Suprapubic skin (tissue), 4 donors: Measurements from ENCODE around the gene INTS6. TPM values are rescaled to one million over a fixed set of nuclear protein-coding genes. Genes with fewer than 3 reads are reported as not detected.

ENCODE experiments used
- DNase-seq, 2 donors: peaks; one replicate each; pipeline ENCODE4 v3.0.0-alpha.2; 2019; ENCODE audit warnings: low spot score in 2 of 2
- H3K27ac ChIP-seq: fragments of 200-600 bp; sonication (generic); one replicate; pipeline ENCODE4 v1.5.1; 2019
- H3K27me3 ChIP-seq: fragments of 200-600 bp; sonication (generic); one replicate; pipeline ENCODE4 v1.5.1; 2019
- H3K36me3 ChIP-seq: fragments of 200-600 bp; sonication (generic); one replicate; pipeline ENCODE4 v1.5.1; 2019
- H3K4me1 ChIP-seq: fragments of 200-600 bp; sonication (generic); one replicate; pipeline ENCODE4 v1.5.1; 2019
- H3K4me3 ChIP-seq: fragments of 200-600 bp; sonication (generic); one replicate; pipeline ENCODE4 v1.5.1; 2019; ENCODE audit warnings: mild to moderate bottlenecking
- H3K9me3 ChIP-seq: fragments of 200-600 bp; sonication (generic); one replicate; pipeline ENCODE4 v1.5.1; 2019
- CTCF ChIP-seq, 2 donors: fragments of 200-600 bp in 1 of 2; fragments of 450-650 bp in 1 of 2; sonication (generic) in 1 of 2; IDR thresholded peaks; one replicate each; pipeline ENCODE4 v1.5.1; 2016 to 2019; ENCODE audit warnings: antibody characterized with exemption in 2 of 2, mild to moderate bottlenecking in 1 of 2, moderate library complexity in 1 of 2
- EP300 ChIP-seq: sonication (generic); formaldehyde crosslinking; IDR thresholded peaks from one replicate; pipeline ENCODE4 v1.6.1; 2017; ENCODE audit warnings: antibody characterized with exemption
- POLR2A ChIP-seq, 2 donors: fragments of 450-650 bp; IDR thresholded peaks; one replicate each; pipeline ENCODE4 v1.6.1; 2017; ENCODE audit warnings: antibody characterized with exemption in 2 of 2, mild to moderate bottlenecking in 2 of 2, moderate library complexity in 2 of 2
- POLR2AphosphoS5 ChIP-seq, 3 donors: sonication (generic); formaldehyde crosslinking; IDR thresholded peaks; one replicate each; pipeline ENCODE4 v1.6.1; 2017; ENCODE audit warnings: antibody characterized with exemption in 3 of 3
- WGBS: methylation state at CpG from one replicate; pipeline ENCODE4 v1.1.5; 2018; 5-methylcytosine and 5-hydroxymethylcytosine counted together
- total RNA-seq, 4 donors: library from RNA; depleted of rRNA; stranded (reverse); fragments of >200 nt; gene quantifications; one replicate each; pipeline ENCODE4 v1.1.0, GENCODE V29; 2016

INTS6 gene
- total RNA-seq, 4 donors from 2014 or later, result 30.7 to 48.5 (median 41.5) TPM

- Histone ChIP-seq H3K4me1 (peaks cover 8% of the 10 kb centered on the region), H3K9me3 (no peaks in the 10 kb centered on the region), H3K27me3 (no peaks in the 10 kb centered on the region), H3K27ac (no peak overlapping the region), H3K36me3 (no peaks in the 10 kb centered on the region), H3K4me3 (no peak overlapping the region)
- TF ChIP-seq EP300 (no peak), POLR2AphosphoS5 (IDR thresholded peaks at IDR 0.05) (no peak), POLR2A (IDR thresholded peaks at IDR 0.05) (no peak), CTCF (IDR thresholded peaks at IDR 0.05) (no peak)
- 92% methylated on average over 4 of the region's 4 CpGs for WGBS
- DNase-seq, result no peak
Observed at GRCh38 chr13:51499841-51500240, 47.0 kb upstream of the INTS6 start.

- Histone ChIP-seq H3K27me3 (no peaks in the 10 kb centered on the region), H3K27ac (no peak overlapping the region), H3K4me3 (no peak overlapping the region), H3K36me3 (no peaks in the 10 kb centered on the region), H3K9me3 (no peaks in the 10 kb centered on the region), H3K4me1 (no peaks in the 10 kb centered on the region)
- TF ChIP-seq POLR2AphosphoS5 (IDR thresholded peaks at IDR 0.05) (no peak), EP300 (no peak), POLR2A (IDR thresholded peaks at IDR 0.05) (no peak), CTCF (IDR thresholded peaks at IDR 0.05) (no peak)
- DNase-seq, result no peak
- WGBS, result 34% methylated on average over 1 of the region's 1 CpG
Observed at GRCh38 chr13:51495316-51495715, 42.5 kb upstream of the INTS6 start.

- no peaks in the 10 kb centered on the region for H3K36me3 ChIP-seq
- TF ChIP-seq EP300 (no peak), POLR2A (IDR thresholded peaks at IDR 0.05) (no peak), POLR2AphosphoS5 (IDR thresholded peaks at IDR 0.05) (no peak)
- DNase-seq, result no peak
- H3K4me1 ChIP-seq, result no peaks in the 10 kb centered on the region
- H3K27ac ChIP-seq, result no peak overlapping the region
- no peaks in the 10 kb centered on the region for H3K27me3 ChIP-seq
- H3K4me3 ChIP-seq, result no peak overlapping the region
- no peaks in the 10 kb centered on the region for H3K9me3 ChIP-seq
Observed at GRCh38 chr13:51494156-51494555, 41.3 kb upstream of the INTS6 start.

- Histone ChIP-seq H3K4me3 (no peak overlapping the region), H3K27ac (no peak overlapping the region), H3K27me3 (no peaks in the 10 kb centered on the region), H3K4me1 (no peaks in the 10 kb centered on the region), H3K36me3 (no peaks in the 10 kb centered on the region), H3K9me3 (no peaks in the 10 kb centered on the region)
- WGBS, result 49% methylated on average over 2 of the region's 2 CpGs
- no peak for TF ChIP-seq POLR2AphosphoS5 (IDR thresholded peaks at IDR 0.05)
- no peak for TF ChIP-seq POLR2A (IDR thresholded peaks at IDR 0.05)
- no peak for TF ChIP-seq EP300
- TF ChIP-seq CTCF (IDR thresholded peaks at IDR 0.05), result no peak
- DNase-seq, result no peak
Observed at GRCh38 chr13:51488212-51488611, 35.4 kb upstream of the INTS6 start.

- H3K4me1 ChIP-seq, result no peaks in the 10 kb centered on the region
- H3K9me3 ChIP-seq, result no peaks in the 10 kb centered on the region
- H3K4me3 ChIP-seq, result no peak overlapping the region
- 48% methylated on average over 1 of the region's 1 CpG for WGBS
- no peak for TF ChIP-seq POLR2AphosphoS5 (IDR thresholded peaks at IDR 0.05)
- no peak for TF ChIP-seq EP300
- TF ChIP-seq POLR2A (IDR thresholded peaks at IDR 0.05), result no peak
- no peak for TF ChIP-seq CTCF (IDR thresholded peaks at IDR 0.05)
- H3K27ac ChIP-seq, result no peak overlapping the region
- H3K27me3 ChIP-seq, result no peaks in the 10 kb centered on the region
- DNase-seq, result no peak
- H3K36me3 ChIP-seq, result no peaks in the 10 kb centered on the region
Observed at GRCh38 chr13:51481656-51482055, 28.8 kb upstream of the INTS6 start.

- H3K36me3 ChIP-seq, result no peaks in the 10 kb centered on the region
- no peak for DNase-seq
- no peaks in the 10 kb centered on the region for H3K27me3 ChIP-seq
- H3K27ac ChIP-seq, result no peak overlapping the region
- WGBS, result 44% methylated on average over 2 of the region's 2 CpGs
- TF ChIP-seq POLR2A (IDR thresholded peaks at IDR 0.05) (no peak), EP300 (no peak), CTCF (IDR thresholded peaks at IDR 0.05) (no peak), POLR2AphosphoS5 (IDR thresholded peaks at IDR 0.05) (no peak)
- H3K4me1 ChIP-seq, result no peaks in the 10 kb centered on the region
- no peak overlapping the region for H3K4me3 ChIP-seq
- no peaks in the 10 kb centered on the region for H3K9me3 ChIP-seq
Observed at GRCh38 chr13:51479199-51479523, 26.3 kb upstream of the INTS6 start.
